Fibroblast of lung (primary cell): Measurements from ENCODE around the gene PPARGC1A. TPM values are rescaled to one million over a fixed set of nuclear protein-coding genes. Genes with fewer than 3 reads are reported as not detected.

Source experiments
- DNase-seq, 2 donors: peaks; one replicate each; pipeline versions ENCODE4 v3.0.0 to v3.0.0-alpha.2; 2010; ENCODE audit warnings: low read depth in 2 of 2
- H2AFZ ChIP-seq: 2 replicates; pipeline ENCODE4 v1.5.1; 2012; ENCODE audit warnings: low read length, control low read depth, inconsistent platforms
- H3K27ac ChIP-seq: 2 replicates; pipeline ENCODE4 v1.5.1; 2011; ENCODE audit warnings: low read length, control low read depth; ENCODE audit not compliant: insufficient read depth
- H3K27me3 ChIP-seq: 2 replicates; pipeline ENCODE4 v1.5.1; 2011; ENCODE audit warnings: mild to moderate bottlenecking, low read length; ENCODE audit not compliant: control insufficient read depth, insufficient read depth
- H3K36me3 ChIP-seq: 2 replicates; pipeline ENCODE4 v1.5.1; 2011; ENCODE audit warnings: low read length; ENCODE audit not compliant: control insufficient read depth, insufficient read depth
- H3K4me1 ChIP-seq: 2 replicates; pipeline ENCODE4 v1.5.1; 2011; ENCODE audit warnings: low read length; ENCODE audit not compliant: control insufficient read depth, insufficient read depth; ENCODE audit errors: extremely low read depth
- H3K4me2 ChIP-seq: 2 replicates; pipeline ENCODE4 v1.5.1; 2011; ENCODE audit warnings: low read length, control low read depth; ENCODE audit not compliant: insufficient read depth; ENCODE audit errors: extremely low read depth
- H3K4me3 ChIP-seq, 4 experiments: fragments of 200-600 bp in 1 of 4; sonication (generic) in 1 of 4; replicated peaks in 1 of 4; 2 replicates each; pipeline ENCODE4 v1.5.1; 2011 to 2016; ENCODE audit warnings: low read length in 4 of 4, low read depth in 3 of 4, mild to moderate bottlenecking in 3 of 4, control low read depth in 2 of 4, inconsistent platforms in 1 of 4, mixed read lengths in 1 of 4; ENCODE audit not compliant: insufficient read depth in 1 of 4; ENCODE audit errors: control extremely low read depth in 1 of 4
- H3K79me2 ChIP-seq: 2 replicates; pipeline ENCODE4 v1.5.1; 2012; ENCODE audit warnings: mild to moderate bottlenecking, low read length, inconsistent platforms; ENCODE audit not compliant: control insufficient read depth, insufficient read depth
- H3K9ac ChIP-seq: 2 replicates; pipeline ENCODE4 v1.5.1; 2011; ENCODE audit warnings: mild to moderate bottlenecking, low read length, control low read depth; ENCODE audit not compliant: insufficient read depth
- H3K9me3 ChIP-seq: 2 replicates; pipeline ENCODE4 v1.5.1; 2012; ENCODE audit warnings: low read depth, low read length; ENCODE audit not compliant: control insufficient read depth, insufficient read depth
- H4K20me1 ChIP-seq: 2 replicates; pipeline ENCODE4 v1.5.1; 2011; ENCODE audit warnings: low read length; ENCODE audit not compliant: control insufficient read depth, insufficient read depth; ENCODE audit errors: extremely low read depth
- CTCF ChIP-seq, 2 donors: IDR thresholded peaks in 1 of 2; conservative IDR thresholded peaks in 1 of 2; 1 replicate in 1 of 2; 2 replicates in 1 of 2; pipeline ENCODE4 v1.5.1; 2011 to 2012; ENCODE audit warnings: low read length in 2 of 2, control low read depth in 1 of 2, inconsistent platforms in 1 of 2, low read depth in 1 of 2, mild to moderate bottlenecking in 1 of 2
- EZH2 ChIP-seq: IDR thresholded peaks from 2 replicates; pipeline ENCODE4 v1.5.1; 2012; ENCODE audit warnings: low read length, control low read depth, mild to moderate bottlenecking; ENCODE audit errors: missing control alignments
- polyA plus RNA-seq, 2 donors: library from polyadenylated mRNA; depleted of rRNA in 1 of 2; stranded (reverse) in 1 of 2; unstranded in 1 of 2; fragments of >200 nt; gene quantifications; 2 replicates each; pipeline ENCODE4 v1.2.1, GENCODE V29; 2011 to 2012; ENCODE audit warnings: missing spikeins in 1 of 2
- total RNA-seq: library from RNA; depleted of rRNA; stranded (reverse); fragments of >200 nt; gene quantifications from 2 replicates; pipeline ENCODE4 v1.2.1, GENCODE V29; 2014

PPARGC1A gene
- total and polyA plus RNA-seq, 2 donors (not counting 1 experiment from before 2014, with no cell fraction given) = 1.3 to 6.9 TPM

GRCh38 chr4:23746672-23747071 is 143.2 kb downstream of the PPARGC1A start:
- Histone ChIP-seq H3K36me3 (no peaks in the 10 kb centered on the region), H4K20me1 (no peaks in the 10 kb centered on the region), H3K27ac (no peak overlapping the region), H3K27me3 (no peaks in the 10 kb centered on the region), H2AFZ (no peak overlapping the region), H3K9ac (no peak overlapping the region), H3K79me2 (no peaks in the 10 kb centered on the region), H3K4me3 (no peak overlapping the region), H3K4me2 (no peak overlapping the region), H3K9me3 (no peaks in the 10 kb centered on the region), H3K4me1 (no peaks in the 10 kb centered on the region)
- DNase-seq = no peak
- TF ChIP-seq EZH2 (no peak), CTCF (conservative IDR thresholded peaks at IDR 0.05 in 1 of 2, IDR thresholded peaks at IDR 0.05 in 1 of 2; ENCODE audit: low read depth in 1 of 2, low read length in 2 of 2) (no peak)

- Histone ChIP-seq H3K27ac (no peak overlapping the region), H2AFZ (no peak overlapping the region), H3K9me3 (no peaks in the 10 kb centered on the region), H3K9ac (no peak overlapping the region), H3K27me3 (no peaks in the 10 kb centered on the region), H3K4me1 (no peaks in the 10 kb centered on the region), H3K79me2 (no peaks in the 10 kb centered on the region), H3K4me3 (no peak overlapping the region), H3K4me2 (no peak overlapping the region), H3K36me3 (no peaks in the 10 kb centered on the region), H4K20me1 (no peaks in the 10 kb centered on the region)
- no peak for DNase-seq
- TF ChIP-seq EZH2 (no peak), CTCF (conservative IDR thresholded peaks at IDR 0.05 in 1 of 2, IDR thresholded peaks at IDR 0.05 in 1 of 2; ENCODE audit: low read depth in 1 of 2, low read length in 2 of 2) (no peak)
Measured at GRCh38 chr4:23746027-23746426, 143.8 kb downstream of the PPARGC1A start.

- H3K27me3 ChIP-seq = no peaks in the 10 kb centered on the region
- no peak for TF ChIP-seq EZH2
- no peak for TF ChIP-seq CTCF (conservative IDR thresholded peaks at IDR 0.05 in 1 of 2, IDR thresholded peaks at IDR 0.05 in 1 of 2; ENCODE audit: low read depth in 1 of 2, low read length in 2 of 2)
- H4K20me1 ChIP-seq = no peaks in the 10 kb centered on the region
- H3K4me3 ChIP-seq = no peak overlapping the region
- no peaks in the 10 kb centered on the region for H3K9me3 ChIP-seq
- no peak overlapping the region for H2AFZ ChIP-seq
- no peak overlapping the region for H3K9ac ChIP-seq
- H3K79me2 ChIP-seq = no peaks in the 10 kb centered on the region
- no peak overlapping the region for H3K27ac ChIP-seq
- no peaks in the 10 kb centered on the region for H3K36me3 ChIP-seq
- no peak overlapping the region for H3K4me2 ChIP-seq
- no peaks in the 10 kb centered on the region for H3K4me1 ChIP-seq
- no peak for DNase-seq
Measured at GRCh38 chr4:23745377-23745776, 144.5 kb downstream of the PPARGC1A start.
